GM23338 (cell line): ENCODE results near the gene SMIM14. TPM values are rescaled to one million over a fixed set of nuclear protein-coding genes. Genes with fewer than 3 reads are reported as not detected.
"Not testable (repeated sequence)": the region's sequence is repeated elsewhere in the genome, so short reads cannot be mapped to it uniquely, and the experiment has no call there.

ENCODE experiments used
- ATAC-seq: fragments of 200-7000 bp; cut with Tn5 transposase; 3 replicates; pipeline ENCODE4 v1.9.1; 2020
- DNase-seq: peaks from one replicate; pipeline ENCODE4 v3.0.0-alpha.2; 2015; ENCODE audit warnings: low spot score
- H2AFZ ChIP-seq: fragments of 200-600 bp; sonication (generic); 2 replicates; pipeline ENCODE4 v1.8.0; 2016; ENCODE audit warnings: antibody characterized with exemption, mild to moderate bottlenecking, moderate library complexity
- H3F3A ChIP-seq: fragments of 200-600 bp; sonication (generic); replicated peaks from 2 replicates; pipeline ENCODE4 v1.8.0; 2017; ENCODE audit warnings: antibody characterized with exemption, mixed run types, low read depth
- H3K27ac ChIP-seq: fragments of 200-600 bp; sonication (generic); 2 replicates; pipeline ENCODE4 v1.6.1; 2016; ENCODE audit warnings: low read depth
- H3K27me3 ChIP-seq: fragments of 200-600 bp; sonication (generic); 2 replicates; pipeline ENCODE4 v1.8.0; 2016; ENCODE audit warnings: mild to moderate bottlenecking, mixed run types, moderate library complexity; ENCODE audit not compliant: insufficient read depth
- H3K36me3 ChIP-seq: fragments of 200-600 bp; sonication (generic); 2 replicates; pipeline ENCODE4 v1.8.0; 2016; ENCODE audit warnings: mild to moderate bottlenecking; ENCODE audit not compliant: insufficient read depth
- H3K4me1 ChIP-seq: fragments of 200-600 bp; sonication (generic); 2 replicates; pipeline ENCODE4 v1.8.0; 2016; ENCODE audit warnings: mild to moderate bottlenecking, moderate library complexity; ENCODE audit not compliant: insufficient read depth
- H3K4me2 ChIP-seq: fragments of 200-600 bp; sonication (generic); 2 replicates; pipeline ENCODE4 v1.7.1; 2017; ENCODE audit warnings: mixed run types
- H3K4me3 ChIP-seq: fragments of 200-600 bp; sonication (generic); 2 replicates; pipeline ENCODE4 v1.6.1; 2016; ENCODE audit warnings: mixed run types
- H3K79me2 ChIP-seq: fragments of 200-600 bp; sonication (generic); replicated peaks from 2 replicates; pipeline ENCODE4 v1.8.0; 2017; ENCODE audit warnings: mild to moderate bottlenecking; ENCODE audit not compliant: insufficient read depth
- H3K9me2 ChIP-seq: fragments of 200-600 bp; sonication (generic); 2 replicates; pipeline ENCODE4 v1.8.0; 2017; ENCODE audit not compliant: insufficient read depth
- H4K20me1 ChIP-seq: fragments of 200-600 bp; sonication (generic); replicated peaks from 2 replicates; pipeline ENCODE4 v1.8.0; 2017; ENCODE audit warnings: mild to moderate bottlenecking; ENCODE audit not compliant: insufficient read depth
- H3K27ac Mint-ChIP-seq: 2 replicates; pipeline ENCODE4 v1.8.0; 2020; ENCODE audit warnings: inconsistent platforms, mild to moderate bottlenecking, moderate library complexity, mixed read lengths
- H3K27me3 Mint-ChIP-seq: 3 replicates; pipeline ENCODE4 v1.8.0; 2022; ENCODE audit warnings: low read depth, mild to moderate bottlenecking, moderate library complexity, mixed read lengths, inconsistent platforms; ENCODE audit not compliant: insufficient read depth, poor library complexity
- H3K36me3 Mint-ChIP-seq: 3 replicates; pipeline ENCODE4 v1.8.0; 2021; ENCODE audit warnings: low read depth, mild to moderate bottlenecking, inconsistent platforms, moderate library complexity, mixed read lengths
- H3K4me1 Mint-ChIP-seq: 3 replicates; pipeline ENCODE4 v1.8.0; 2020; ENCODE audit warnings: mild to moderate bottlenecking, inconsistent platforms, mixed read lengths
- H3K4me3 Mint-ChIP-seq: 3 replicates; pipeline ENCODE4 v1.8.0; 2021; ENCODE audit warnings: moderate library complexity, mild to moderate bottlenecking, inconsistent platforms, mixed read lengths
- H3K9me3 Mint-ChIP-seq: 3 replicates; pipeline ENCODE4 v1.8.0; 2020; ENCODE audit warnings: moderate library complexity, mild to moderate bottlenecking, inconsistent platforms, mixed read lengths
- ETS1 ChIP-seq: IDR thresholded peaks from 2 replicates; pipeline ENCODE4 v1.6.1; 2016; ENCODE audit warnings: antibody characterized with exemption
- EZH2 ChIP-seq: fragments of 200-600 bp; sonication (generic); IDR thresholded peaks from one replicate; pipeline ENCODE4 v1.8.0; 2017; ENCODE audit warnings: antibody characterized with exemption, mild to moderate bottlenecking, low read depth; ENCODE audit not compliant: unreplicated experiment
- EZH2phosphoT487 ChIP-seq: fragments of 200-600 bp; sonication (generic); IDR thresholded peaks from one replicate; pipeline ENCODE4 v1.8.1; 2018; ENCODE audit warnings: antibody characterized with exemption; ENCODE audit not compliant: unreplicated experiment
- NANOG ChIP-seq: IDR thresholded peaks from 2 replicates; pipeline ENCODE4 v1.6.1; 2016; ENCODE audit warnings: antibody characterized with exemption, borderline replicate concordance
- POLR2AphosphoS5 ChIP-seq: IDR thresholded peaks from 2 replicates; pipeline ENCODE4 v1.6.1; 2016; ENCODE audit warnings: antibody characterized with exemption, low read depth
- ZNF331 ChIP-seq: fragments of 250-450 bp; sonication (Bioruptor Pico); IDR thresholded peaks from 2 replicates; pipeline ENCODE4 v1.5.0; 2020; ENCODE audit warnings: low read depth, mild to moderate bottlenecking, moderate library complexity
- ZNF462 ChIP-seq: fragments of 250-450 bp; sonication (Bioruptor Pico); IDR thresholded peaks from 2 replicates; pipeline ENCODE4 v1.5.0; 2020; ENCODE audit warnings: mild to moderate bottlenecking, moderate library complexity
- polyA plus RNA-seq: library from polyadenylated mRNA; unstranded; fragments of >200 nt; fragmentation: Nextera tagmentation; extraction: Ambion mirVana; gene quantifications from 2 replicates; pipeline ENCODE4 v1.2.1, GENCODE V29; 2016
- total RNA-seq: library from RNA; depleted of rRNA; stranded (reverse); fragments of >200 nt; shearing (Covaris generic); gene quantifications from 2 replicates; pipeline ENCODE4 v1.2.3, GENCODE V29; 2014

Gene SMIM14
- total and polyA plus RNA-seq, 2 experiments from 2014 or later, result 29.0 to 52.6 TPM

GRCh38 chr4:39518484-39518883 is 120.2 kb downstream of the SMIM14 start:
- no peaks in the 10 kb centered on the region for H3K27me3 Mint-ChIP-seq
- Histone ChIP-seq H3K4me3 (no peak overlapping the region), H3K4me1 (no peaks in the 10 kb centered on the region), H3K36me3 (peaks cover 9% of the 10 kb centered on the region), H3F3A (0 out of 2 replicates have a peak, but pooled peaks cover 3% of the 10 kb centered on the region), H3K27me3 (no peaks in the 10 kb centered on the region), H3K79me2 (peaks cover 60% of the 10 kb centered on the region), H3K4me2 (no peak overlapping the region), H3K9me2 (no peaks in the 10 kb centered on the region), H2AFZ (no peak overlapping the region), H4K20me1 (peaks cover 10% of the 10 kb centered on the region; the same call in 1 of the 2 replicates), H3K27ac (no peak overlapping the region)
- H3K4me3 Mint-ChIP-seq, result no peak overlapping the region
- DNase-seq (no peak), ATAC-seq (no peak)
- TF ChIP-seq ZNF331 (CRISPR knock-in tag) (no peak), EZH2phosphoT487 (no peak), ETS1 (no peak), POLR2AphosphoS5 (no peak)
- H3K36me3 Mint-ChIP-seq, result peaks cover 29% of the 10 kb centered on the region; the same call in 2 of the 3 replicates
- no peaks in the 10 kb centered on the region for H3K4me1 Mint-ChIP-seq
- H3K9me3 Mint-ChIP-seq, result no peaks in the 10 kb centered on the region
- no peak overlapping the region for H3K27ac Mint-ChIP-seq

- H3K9me3 Mint-ChIP-seq, result no peaks in the 10 kb centered on the region
- Histone ChIP-seq H3K36me3 (peaks cover 18% of the 10 kb centered on the region), H3K79me2 (peaks cover 40% of the 10 kb centered on the region), H3F3A (0 out of 2 replicates have a peak, but pooled peaks cover 3% of the 10 kb centered on the region), H3K27ac (no peak overlapping the region), H3K4me2 (no peak overlapping the region), H4K20me1 (peaks cover 6% of the 10 kb centered on the region; the same call in 1 of the 2 replicates), H3K4me1 (no peaks in the 10 kb centered on the region), H3K4me3 (no peak overlapping the region), H2AFZ (no peak overlapping the region), H3K9me2 (no peaks in the 10 kb centered on the region), H3K27me3 (no peaks in the 10 kb centered on the region)
- H3K4me3 Mint-ChIP-seq, result no peak overlapping the region
- ATAC-seq (no peak), DNase-seq (no peak)
- H3K36me3 Mint-ChIP-seq, result peaks cover 43% of the 10 kb centered on the region; the same call in 2 of the 3 replicates
- no peak overlapping the region for H3K27ac Mint-ChIP-seq
- H3K27me3 Mint-ChIP-seq, result no peaks in the 10 kb centered on the region
- H3K4me1 Mint-ChIP-seq, result no peaks in the 10 kb centered on the region
- TF ChIP-seq ZNF462 (CRISPR knock-in tag) (no peak), POLR2AphosphoS5 (no peak), NANOG (no peak), EZH2 (no peak), ZNF331 (CRISPR knock-in tag) (no peak), EZH2phosphoT487 (no peak)
Measured at GRCh38 chr4:39516407-39516966, 122.2 kb downstream of the SMIM14 start.

- not testable (repeated sequence) for H3K4me1 Mint-ChIP-seq, H3K4me3 ChIP-seq, H3K27me3 ChIP-seq, H4K20me1 ChIP-seq, H3K9me3 Mint-ChIP-seq, H3K9me2 ChIP-seq, H2AFZ ChIP-seq, H3K27ac Mint-ChIP-seq, DNase-seq, H3F3A ChIP-seq, H3K4me1 ChIP-seq, H3K27me3 Mint-ChIP-seq, ATAC-seq, H3K27ac ChIP-seq, H3K4me2 ChIP-seq, H3K4me3 Mint-ChIP-seq
- Histone ChIP-seq H3K36me3 (peaks cover 18% of the 10 kb centered on the region), H3K79me2 (peaks cover 33% of the 10 kb centered on the region)
- peaks cover 43% of the 10 kb centered on the region; the same call in 2 of the 3 replicates for H3K36me3 Mint-ChIP-seq
Measured at GRCh38 chr4:39515669-39516401, 122.8 kb downstream of the SMIM14 start.
